HEK293 (cell line): ENCODE results near the gene UBAC2.

Experiments used
- CTCF ChIA-PET: fragments of 350-600 bp; formaldehyde crosslinking; extraction: SDS; loops from one replicate; lab custom pipeline; 2021; ENCODE audit warnings: antibody characterized with exemption; lab: Yijun Ruan, JAX
- POLR2A ChIA-PET: fragments of 300-600 bp; formaldehyde crosslinking; extraction: SDS; loops from one replicate; lab custom pipeline; 2020; ENCODE audit warnings: antibody characterized with exemption, inconsistent platforms; lab: Yijun Ruan, JAX
- H3K27ac ChIP-seq: fragments of 200-500 bp; sonication (Bioruptor generic); 2 replicates; pipeline ENCODE4 v1.5.1; 2014; ENCODE audit warnings: low read depth, low read length, control low read depth, inconsistent platforms; ENCODE audit errors: extremely low read depth
- H3K36me3 ChIP-seq, 2 experiments: fragments of 200-500 bp in 1 of 2; sonication (Bioruptor generic) in 1 of 2; 1 replicate in 1 of 2; 2 replicates in 1 of 2; pipeline ENCODE4 v1.5.1; 2014 to 2017; ENCODE audit warnings: inconsistent platforms in 2 of 2, low read length in 2 of 2; ENCODE audit not compliant: control insufficient read depth in 2 of 2, insufficient read depth in 1 of 2
- H3K4me1 ChIP-seq: fragments of 200-500 bp; sonication (Bioruptor generic); 2 replicates; pipeline ENCODE4 v1.5.1; 2014; ENCODE audit warnings: mild to moderate bottlenecking, low read length, inconsistent platforms; ENCODE audit not compliant: control insufficient read depth, insufficient read depth
- H3K4me3 ChIP-seq: 2 replicates; pipeline ENCODE4 v1.5.1; 2011; ENCODE audit warnings: low read depth, mild to moderate bottlenecking, control low read depth, low read length, moderate library complexity
- H3K9me3 ChIP-seq: fragments of 200-500 bp; sonication (Bioruptor generic); 2 replicates; pipeline ENCODE4 v1.5.1; 2014; ENCODE audit warnings: low read depth, low read length, inconsistent platforms; ENCODE audit not compliant: control insufficient read depth, insufficient read depth
- ATF2 ChIP-seq: fragments of 450-650 bp; formaldehyde crosslinking; IDR thresholded peaks from 2 replicates; pipeline ENCODE4 v1.5.1; 2016; ENCODE audit warnings: missing biosample characterization, missing genetic modification characterization, low read depth
- KLF10 ChIP-seq: fragments of 450-650 bp; IDR thresholded peaks from 2 replicates; pipeline ENCODE4 v1.5.1; 2018; ENCODE audit warnings: missing biosample characterization, mild to moderate bottlenecking, missing genetic modification characterization
- PATZ1 ChIP-seq: fragments of 450-650 bp; formaldehyde crosslinking; IDR thresholded peaks from 2 replicates; pipeline ENCODE4 v1.5.1; 2016; ENCODE audit warnings: missing biosample characterization, missing genetic modification characterization
- RBAK ChIP-seq: fragments of 450-650 bp; formaldehyde crosslinking; IDR thresholded peaks from 2 replicates; pipeline ENCODE4 v1.5.1; 2016; ENCODE audit warnings: missing biosample characterization, missing genetic modification characterization
- SCRT2 ChIP-seq: fragments of 450-650 bp; formaldehyde crosslinking; IDR thresholded peaks from 2 replicates; pipeline ENCODE4 v1.5.1; 2016; ENCODE audit warnings: missing biosample characterization, missing genetic modification characterization
- ZBTB10 ChIP-seq: fragments of 450-650 bp; formaldehyde crosslinking; IDR thresholded peaks from 2 replicates; pipeline ENCODE4 v1.5.1; 2016; ENCODE audit warnings: missing biosample characterization, missing genetic modification characterization
- ZBTB20 ChIP-seq: fragments of 450-650 bp; formaldehyde crosslinking; IDR thresholded peaks from 2 replicates; pipeline ENCODE4 v1.5.1; 2016; ENCODE audit warnings: missing biosample characterization, missing genetic modification characterization
- ZBTB44 ChIP-seq: fragments of 450-650 bp; IDR thresholded peaks from 2 replicates; pipeline ENCODE4 v1.5.1; 2018; ENCODE audit warnings: missing biosample characterization, mild to moderate bottlenecking, missing genetic modification characterization
- ZBTB48 ChIP-seq: fragments of 450-650 bp; formaldehyde crosslinking; IDR thresholded peaks from 2 replicates; pipeline ENCODE4 v1.5.1; 2016; ENCODE audit warnings: missing biosample characterization, missing genetic modification characterization
- ZNF133 ChIP-seq: fragments of 450-650 bp; formaldehyde crosslinking; IDR thresholded peaks from 2 replicates; pipeline ENCODE4 v1.5.1; 2016; ENCODE audit warnings: missing biosample characterization, missing genetic modification characterization
- ZNF138 ChIP-seq: fragments of 450-650 bp; formaldehyde crosslinking; IDR thresholded peaks from 2 replicates; pipeline ENCODE4 v1.5.1; 2016; ENCODE audit warnings: missing biosample characterization, missing genetic modification characterization, borderline replicate concordance
- ZNF16 ChIP-seq: fragments of 450-650 bp; formaldehyde crosslinking; IDR thresholded peaks from 2 replicates; pipeline ENCODE4 v1.5.1; 2016; ENCODE audit warnings: low read depth, missing biosample characterization, missing genetic modification characterization
- ZNF169 ChIP-seq: fragments of 450-650 bp; formaldehyde crosslinking; IDR thresholded peaks from 2 replicates; pipeline ENCODE4 v1.5.1; 2016; ENCODE audit warnings: missing biosample characterization, missing genetic modification characterization
- ZNF221 ChIP-seq: fragments of 450-650 bp; formaldehyde crosslinking; IDR thresholded peaks from 2 replicates; pipeline ENCODE4 v1.5.1; 2017; ENCODE audit warnings: missing biosample characterization, missing genetic modification characterization, borderline replicate concordance
- ZNF223 ChIP-seq: fragments of 450-650 bp; formaldehyde crosslinking; IDR thresholded peaks from 2 replicates; pipeline ENCODE4 v1.5.1; 2016; ENCODE audit warnings: missing biosample characterization, missing genetic modification characterization
- ZNF324 ChIP-seq: fragments of 450-650 bp; formaldehyde crosslinking; IDR thresholded peaks from 2 replicates; pipeline ENCODE4 v1.5.1; 2016; ENCODE audit warnings: missing biosample characterization, missing genetic modification characterization
- ZNF350 ChIP-seq: fragments of 450-650 bp; formaldehyde crosslinking; IDR thresholded peaks from 2 replicates; pipeline ENCODE4 v1.5.0; 2017; ENCODE audit warnings: missing biosample characterization, mild to moderate bottlenecking, missing genetic modification characterization
- ZNF391 ChIP-seq: fragments of 450-650 bp; formaldehyde crosslinking; IDR thresholded peaks from 2 replicates; pipeline ENCODE4 v1.5.1; 2016; ENCODE audit warnings: low read depth, missing biosample characterization, missing genetic modification characterization, borderline replicate concordance
- ZNF48 ChIP-seq: fragments of 450-650 bp; formaldehyde crosslinking; IDR thresholded peaks from 2 replicates; pipeline ENCODE4 v1.5.1; 2016; ENCODE audit warnings: missing biosample characterization, missing genetic modification characterization
- ZNF548 ChIP-seq: fragments of 450-650 bp; formaldehyde crosslinking; IDR thresholded peaks from 2 replicates; pipeline ENCODE4 v1.5.1; 2016; ENCODE audit warnings: missing biosample characterization, missing genetic modification characterization
- ZNF626 ChIP-seq: fragments of 450-650 bp; sonication (Bioruptor Pico); formaldehyde crosslinking; IDR thresholded peaks from 2 replicates; pipeline ENCODE4 v1.5.1; 2018; ENCODE audit warnings: missing biosample characterization, missing genetic modification characterization, inconsistent platforms
- ZNF639 ChIP-seq: fragments of 450-650 bp; formaldehyde crosslinking; IDR thresholded peaks from 2 replicates; pipeline ENCODE4 v1.5.1; 2016; ENCODE audit warnings: missing biosample characterization, missing genetic modification characterization
- ZNF654 ChIP-seq: fragments of 450-650 bp; formaldehyde crosslinking; IDR thresholded peaks from 2 replicates; pipeline ENCODE4 v1.5.1; 2016; ENCODE audit warnings: low read depth, missing biosample characterization, missing genetic modification characterization
- ZSCAN18 ChIP-seq: fragments of 450-650 bp; formaldehyde crosslinking; IDR thresholded peaks from 2 replicates; pipeline ENCODE4 v1.5.1; 2016; ENCODE audit warnings: missing biosample characterization, missing genetic modification characterization

The UBAC2 gene

GRCh38 chr13:99165753-99166587, 34.7 kb upstream of the UBAC2 start:
- CTCF ChIA-PET = interaction anchor here (0.5 to 1.4 kb wide), 2 partner anchors 11 to 201 kb away, joined by 3 to 8 read pairs; no protein-coding TSS in a partner anchor
- H3K9me3 ChIP-seq = no peaks in the 10 kb centered on the region
- POLR2A ChIA-PET = no interaction called here
- H3K4me1 ChIP-seq = no peaks in the 10 kb centered on the region
- no peaks in the 10 kb centered on the region for H3K36me3 ChIP-seq
- no peak overlapping the region for H3K27ac ChIP-seq
- H3K4me3 ChIP-seq = no peak overlapping the region
- TF ChIP-seq KLF10 (tag by site-specific recombination) = no peak
- no peak for TF ChIP-seq ZNF169 (tag by site-specific recombination)
- no peak for TF ChIP-seq ZSCAN18 (tag by site-specific recombination)
- no peak for TF ChIP-seq ZNF221 (tag by site-specific recombination)
- no peak for TF ChIP-seq ZBTB20 (tag by site-specific recombination)
- TF ChIP-seq ZNF138 (tag by site-specific recombination) = no peak
- TF ChIP-seq ZNF324 = no peak
- no peak for TF ChIP-seq ZNF133

GRCh38 chr13:99172951-99173350, 27.7 kb upstream of the UBAC2 start:
- POLR2A ChIA-PET = interaction anchor here (1.5 kb wide), 1 partner anchor 28 kb away, joined by 4 read pairs; the partner anchor contains the start of gene UBAC2
- TF ChIP-seq ZNF391 (tag by site-specific recombination) (no peak), ZNF654 (tag by site-specific recombination) (no peak), ZBTB10 (tag by site-specific recombination) (no peak), SCRT2 (tag by site-specific recombination) (no peak), ZNF350 (tag by site-specific recombination) (no peak), ZBTB48 (tag by site-specific recombination) (no peak), RBAK (tag by site-specific recombination) (no peak), ATF2 (tag by site-specific recombination) (no peak), ZNF626 (tag by site-specific recombination) (no peak), ZBTB44 (tag by site-specific recombination) (no peak), ZNF639 (tag by site-specific recombination) (no peak), ZNF223 (tag by site-specific recombination) (no peak), ZNF16 (tag by site-specific recombination) (no peak), PATZ1 (no peak), ZNF548 (tag by site-specific recombination) (no peak), ZNF48 (tag by site-specific recombination) (no peak)

More at GRCh38 chr13:99172951-99173350, 27.7 kb upstream of the UBAC2 start:
- Histone ChIP-seq H3K4me3 (no peak overlapping the region), H3K27ac (no peak overlapping the region), H3K9me3 (no peaks in the 10 kb centered on the region), H3K36me3 (no peaks in the 10 kb centered on the region), H3K4me1 (no peaks in the 10 kb centered on the region)
- CTCF ChIA-PET = interaction anchor here (0.6 to 6.2 kb wide), 3 partner anchors 31 to 958 kb away, joined by 3 to 146 read pairs (median 4); no protein-coding TSS in a partner anchor
